Rectal smooth muscle tissue (tissue), 1 donor: ENCODE measurements around the gene SETD7.

Source experiments
- H3K27ac ChIP-seq: one replicate; pipeline ENCODE4 v1.7.0; 2013; ENCODE audit warnings: low read depth, low read length, inconsistent platforms
- H3K27me3 ChIP-seq: one replicate; pipeline ENCODE4 v1.7.0; 2013; ENCODE audit warnings: low read length; ENCODE audit not compliant: control insufficient read depth, insufficient read depth
- H3K36me3 ChIP-seq: one replicate; pipeline ENCODE4 v1.7.0; 2013; ENCODE audit warnings: low read length; ENCODE audit not compliant: control insufficient read depth, insufficient read depth
- H3K4me1 ChIP-seq: one replicate; pipeline ENCODE4 v1.7.0; 2013; ENCODE audit warnings: low read length; ENCODE audit not compliant: control insufficient read depth, insufficient read depth
- H3K4me3 ChIP-seq: one replicate; pipeline ENCODE4 v1.7.0; 2013; ENCODE audit warnings: low read length
- H3K9ac ChIP-seq: one replicate; pipeline ENCODE4 v1.7.0; 2013; ENCODE audit warnings: low read length

SETD7 gene

GRCh38 chr4:139534287-139534950, 21.6 kb downstream of the SETD7 start:
- H3K4me1 ChIP-seq = peaks cover 2% of the 10 kb centered on the region
- H3K36me3 ChIP-seq = no peaks in the 10 kb centered on the region

GRCh38 chr4:139533511-139533910, 22.5 kb downstream of the SETD7 start:
- H3K4me1 ChIP-seq = peaks cover 2% of the 10 kb centered on the region
- no peak overlapping the region for H3K4me3 ChIP-seq
- no peak overlapping the region for H3K9ac ChIP-seq
- no peaks in the 10 kb centered on the region for H3K27me3 ChIP-seq
- H3K36me3 ChIP-seq = no peaks in the 10 kb centered on the region
- no peak overlapping the region for H3K27ac ChIP-seq

More at GRCh38 chr4:139534287-139534950, 21.6 kb downstream of the SETD7 start:
- Histone ChIP-seq H3K27me3 (no peaks in the 10 kb centered on the region), H3K4me3 (no peak overlapping the region), H3K9ac (no peak overlapping the region), H3K27ac (no peak overlapping the region)

- no peak overlapping the region for H3K27ac ChIP-seq
- H3K27me3 ChIP-seq = no peaks in the 10 kb centered on the region
- no peak overlapping the region for H3K9ac ChIP-seq
- no peak overlapping the region for H3K4me3 ChIP-seq
- no peaks in the 10 kb centered on the region for H3K36me3 ChIP-seq
- H3K4me1 ChIP-seq = peaks cover 2% of the 10 kb centered on the region
Measured at GRCh38 chr4:139532947-139533346, 23.1 kb downstream of the SETD7 start.

- Histone ChIP-seq H3K27ac (no peak overlapping the region), H3K36me3 (no peaks in the 10 kb centered on the region), H3K4me3 (no peak overlapping the region), H3K9ac (no peak overlapping the region), H3K27me3 (no peaks in the 10 kb centered on the region), H3K4me1 (peaks cover 2% of the 10 kb centered on the region)
Measured at GRCh38 chr4:139530833-139531427, 25.1 kb downstream of the SETD7 start.

GRCh38 chr4:139528377-139529005, 27.5 kb downstream of the SETD7 start:
- no peaks in the 10 kb centered on the region for H3K27me3 ChIP-seq
- no peak overlapping the region for H3K9ac ChIP-seq
- no peak overlapping the region for H3K4me3 ChIP-seq
- peaks cover 3% of the 10 kb centered on the region for H3K36me3 ChIP-seq
- H3K27ac ChIP-seq = peak overlapping the region; percentile 15
- no peaks in the 10 kb centered on the region for H3K4me1 ChIP-seq

- Histone ChIP-seq H3K4me1 (no peaks in the 10 kb centered on the region), H3K4me3 (no peak overlapping the region), H3K27ac (no peak overlapping the region), H3K9ac (no peak overlapping the region), H3K27me3 (no peaks in the 10 kb centered on the region), H3K36me3 (peaks cover 3% of the 10 kb centered on the region)
Measured at GRCh38 chr4:139526928-139527327, 29.1 kb downstream of the SETD7 start.

- Histone ChIP-seq H3K4me3 (no peak overlapping the region), H3K36me3 (peaks cover 3% of the 10 kb centered on the region), H3K9ac (no peak overlapping the region), H3K27ac (no peak overlapping the region), H3K4me1 (no peaks in the 10 kb centered on the region), H3K27me3 (no peaks in the 10 kb centered on the region)
Measured at GRCh38 chr4:139525414-139525813, 30.6 kb downstream of the SETD7 start.

GRCh38 chr4:139524062-139524631, 31.9 kb downstream of the SETD7 start:
- Histone ChIP-seq H3K27ac (no peak overlapping the region), H3K9ac (no peak overlapping the region)

GRCh38 chr4:139523076-139523475, 32.9 kb downstream of the SETD7 start:
- H3K4me1 ChIP-seq = no peaks in the 10 kb centered on the region
- peaks cover 3% of the 10 kb centered on the region for H3K36me3 ChIP-seq
- no peak overlapping the region for H3K9ac ChIP-seq
- no peak overlapping the region for H3K4me3 ChIP-seq
- H3K27ac ChIP-seq = no peak overlapping the region
- no peaks in the 10 kb centered on the region for H3K27me3 ChIP-seq

More at GRCh38 chr4:139524062-139524631, 31.9 kb downstream of the SETD7 start:
- no peak overlapping the region for H3K4me3 ChIP-seq
- peaks cover 3% of the 10 kb centered on the region for H3K36me3 ChIP-seq
- no peaks in the 10 kb centered on the region for H3K4me1 ChIP-seq
- no peaks in the 10 kb centered on the region for H3K27me3 ChIP-seq

- H3K27me3 ChIP-seq = no peaks in the 10 kb centered on the region
- H3K4me1 ChIP-seq = no peaks in the 10 kb centered on the region
- no peak overlapping the region for H3K4me3 ChIP-seq
- peaks cover 3% of the 10 kb centered on the region for H3K36me3 ChIP-seq
- no peak overlapping the region for H3K9ac ChIP-seq
- H3K27ac ChIP-seq = no peak overlapping the region
Measured at GRCh38 chr4:139522457-139522856, 33.6 kb downstream of the SETD7 start.

GRCh38 chr4:139521754-139522401, 34.1 kb downstream of the SETD7 start:
- H3K4me3 ChIP-seq = no peak overlapping the region
- H3K9ac ChIP-seq = no peak overlapping the region
- H3K27ac ChIP-seq = no peak overlapping the region
- no peaks in the 10 kb centered on the region for H3K4me1 ChIP-seq
- peaks cover 3% of the 10 kb centered on the region for H3K36me3 ChIP-seq
- no peaks in the 10 kb centered on the region for H3K27me3 ChIP-seq

GRCh38 chr4:139515531-139515958, 40.5 kb downstream of the SETD7 start:
- no peak overlapping the region for H3K4me3 ChIP-seq
- H3K27me3 ChIP-seq = no peaks in the 10 kb centered on the region
- H3K36me3 ChIP-seq = peaks cover 6% of the 10 kb centered on the region
- H3K4me1 ChIP-seq = no peaks in the 10 kb centered on the region
- H3K27ac ChIP-seq = no peak overlapping the region
- no peak overlapping the region for H3K9ac ChIP-seq
